Activated naive CD8-positive, alpha-beta T cell treated with anti-CD3 and anti-CD28 coated beads, Interleukin-2, amount 50 U/mL, for 16 hours (primary cell): Measurements from ENCODE around the gene USP28.
"Not testable (repeated sequence)": the region's sequence is repeated elsewhere in the genome, so short reads cannot be mapped to it uniquely, and the experiment has no call there.

Experiments
- DNase-seq: peaks from one replicate; pipeline ENCODE4 v3.0.0-alpha.2; 2020; ENCODE audit warnings: low read depth, low spot score

USP28 gene

GRCh38 chr11:113774174-113774503 is 101.2 kb downstream of the USP28 start:
- DNase-seq: no peak

GRCh38 chr11:113773416-113774173 is 101.8 kb downstream of the USP28 start, which contains the start of gene ZW10:
TSS of gene ZW10 (minus strand) at chr11:113773692. CDS start at chr11:113773666, 26 bp downstream.
- peak; percentile 75 for DNase-seq

GRCh38 chr11:113773092-113773415 is 102.3 kb downstream of the USP28 start:
- no peak for DNase-seq

GRCh38 chr11:113771964-113772363 is 103.4 kb downstream of the USP28 start:
- no peak for DNase-seq

- no peak for DNase-seq
These were observed 110.7 kb downstream of the USP28 start for GRCh38 chr11:113764527-113765219.

GRCh38 chr11:113763040-113763439 is 112.3 kb downstream of the USP28 start:
- not testable (repeated sequence) for DNase-seq

GRCh38 chr11:113760241-113760640 is 115.1 kb downstream of the USP28 start:
- DNase-seq: no peak

GRCh38 chr11:113752932-113753331 is 122.4 kb downstream of the USP28 start:
- no peak for DNase-seq
